Measurements from ENCODE around the gene SLC26A11.

DNA sequence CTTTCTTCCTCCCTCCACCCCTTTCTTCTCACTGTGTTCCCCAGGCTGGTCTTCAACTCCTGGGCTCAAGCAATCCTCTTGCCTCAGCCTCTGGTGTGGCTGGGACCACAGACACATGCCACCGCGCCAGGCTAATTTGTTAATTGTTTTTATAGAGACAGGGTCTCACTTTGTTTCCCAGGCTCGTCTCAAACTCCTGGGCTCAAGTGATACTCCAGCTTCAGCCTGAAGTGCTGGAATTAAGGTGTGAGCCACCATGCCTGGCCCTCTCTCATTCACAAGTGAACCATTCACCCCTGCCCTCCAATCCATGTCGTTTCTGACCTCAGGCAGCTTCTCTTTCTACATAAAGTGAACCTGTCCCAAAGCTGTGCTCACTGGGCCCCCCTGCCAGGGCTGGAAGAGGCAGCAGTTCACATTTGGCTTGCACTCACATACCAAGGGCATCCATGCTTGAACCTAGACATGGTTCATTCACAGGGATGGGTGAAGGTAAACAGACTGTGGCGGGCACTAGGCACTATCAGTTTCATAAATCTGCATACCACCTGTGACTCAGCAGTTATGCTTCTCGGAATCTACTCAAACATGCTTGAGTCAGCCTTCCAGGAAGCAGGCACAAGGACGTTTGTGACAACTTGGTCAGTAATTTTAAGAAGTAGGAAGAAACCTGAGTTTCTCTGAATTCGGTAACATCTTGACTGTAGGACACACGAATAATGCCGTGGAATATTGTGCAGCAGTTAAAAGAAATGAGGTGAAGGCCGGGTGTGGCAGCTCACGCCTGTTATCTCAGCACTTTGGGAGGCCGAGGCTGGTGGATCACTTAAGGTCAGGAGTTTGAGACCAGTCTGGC lies 34.4 kb downstream of the SLC26A11 start:
- TF ChIP-seq CTCF (IDR thresholded peaks at IDR 0.05) (no peak), EP300 (IDR thresholded peaks at IDR 0.05) (no peak)

All from gastroesophageal sphincter (tissue), 3 donors.